Hepatocyte (in vitro differentiated cells): ENCODE data around the gene BICD2.

Experiments used
- EZH2 ChIP-seq: fragments of 200-600 bp; sonication (generic); IDR thresholded peaks from 2 replicates; pipeline ENCODE4 v1.6.1; 2016; ENCODE audit warnings: antibody characterized with exemption, mild to moderate bottlenecking, borderline replicate concordance
- TF ChIP-seq, protein P1 (sequence below): fragments of 200-600 bp; sonication (generic); IDR thresholded peaks from 2 replicates; pipeline ENCODE4 v1.5.1; 2016; ENCODE audit warnings: antibody characterized with exemption, mild to moderate bottlenecking; ENCODE audit not compliant: poor library complexity

DNA sequence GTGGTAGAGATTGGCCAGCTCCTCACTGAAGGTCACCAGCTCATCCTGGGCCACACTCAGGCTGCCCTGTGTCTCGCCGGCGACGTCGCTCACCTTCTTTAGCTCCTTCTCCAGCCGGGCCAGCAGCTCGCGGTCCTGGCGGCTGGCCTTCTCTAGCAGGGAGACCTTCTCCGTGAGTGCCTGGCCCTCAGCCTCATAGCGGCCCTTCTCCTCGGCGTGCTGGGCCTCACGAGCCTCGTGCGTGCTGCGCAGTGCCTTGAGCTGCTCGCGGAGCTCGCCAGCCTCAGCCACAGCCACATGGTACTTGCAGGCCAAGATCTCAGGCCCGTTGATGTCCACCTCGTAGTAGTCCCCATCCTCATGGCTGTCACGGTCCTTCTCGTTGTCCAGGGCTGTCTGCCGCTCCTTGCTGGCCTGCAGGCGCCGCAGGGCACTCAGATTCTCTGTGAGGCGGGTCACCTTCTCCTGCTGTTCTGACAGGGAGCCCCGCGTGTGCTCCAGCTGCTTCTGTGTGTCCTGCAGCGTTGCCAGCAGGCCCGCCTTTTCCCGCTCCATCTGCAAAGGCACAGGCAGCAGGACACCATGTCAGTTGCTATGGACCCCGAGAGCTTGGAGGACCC is 45.5 kb downstream of the BICD2 start:
- no peak for TF ChIP-seq EZH2
- TF ChIP-seq, protein P1, sequence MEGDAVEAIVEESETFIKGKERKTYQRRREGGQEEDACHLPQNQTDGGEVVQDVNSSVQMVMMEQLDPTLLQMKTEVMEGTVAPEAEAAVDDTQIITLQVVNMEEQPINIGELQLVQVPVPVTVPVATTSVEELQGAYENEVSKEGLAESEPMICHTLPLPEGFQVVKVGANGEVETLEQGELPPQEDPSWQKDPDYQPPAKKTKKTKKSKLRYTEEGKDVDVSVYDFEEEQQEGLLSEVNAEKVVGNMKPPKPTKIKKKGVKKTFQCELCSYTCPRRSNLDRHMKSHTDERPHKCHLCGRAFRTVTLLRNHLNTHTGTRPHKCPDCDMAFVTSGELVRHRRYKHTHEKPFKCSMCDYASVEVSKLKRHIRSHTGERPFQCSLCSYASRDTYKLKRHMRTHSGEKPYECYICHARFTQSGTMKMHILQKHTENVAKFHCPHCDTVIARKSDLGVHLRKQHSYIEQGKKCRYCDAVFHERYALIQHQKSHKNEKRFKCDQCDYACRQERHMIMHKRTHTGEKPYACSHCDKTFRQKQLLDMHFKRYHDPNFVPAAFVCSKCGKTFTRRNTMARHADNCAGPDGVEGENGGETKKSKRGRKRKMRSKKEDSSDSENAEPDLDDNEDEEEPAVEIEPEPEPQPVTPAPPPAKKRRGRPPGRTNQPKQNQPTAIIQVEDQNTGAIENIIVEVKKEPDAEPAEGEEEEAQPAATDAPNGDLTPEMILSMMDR: no peak
